ENCODE data around the gene MTA3. TPM values are rescaled to one million over a fixed set of nuclear protein-coding genes. Genes with fewer than 3 reads are reported as not detected.

MTA3 gene
- polyA plus RNA-seq, 3 donors, result 2.0 to 4.5 (median 2.2) TPM

DNA sequence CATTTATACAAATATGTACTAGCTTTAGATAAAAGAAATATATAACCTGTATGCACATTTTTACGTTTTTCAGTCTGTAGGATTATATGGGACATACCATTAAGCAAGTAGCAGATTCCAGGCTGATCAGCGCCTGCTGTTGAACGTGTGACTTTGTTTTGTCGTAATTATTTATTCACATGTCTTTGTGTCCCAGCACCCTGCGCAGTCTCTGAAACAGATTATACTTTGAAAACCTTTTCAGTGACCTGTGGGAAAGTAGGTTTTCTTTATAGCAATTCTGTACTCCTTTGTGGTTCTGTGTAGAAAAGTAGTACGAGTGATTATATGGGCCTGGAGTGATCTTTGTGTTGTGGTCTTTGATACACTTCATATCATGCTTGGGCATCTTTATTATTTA is 68.5 kb downstream of the MTA3 start:
- no peaks in the 10 kb centered on the region for H3K27me3 Mint-ChIP-seq (ENCODE audit: low read depth in 3 of 3)

DNA sequence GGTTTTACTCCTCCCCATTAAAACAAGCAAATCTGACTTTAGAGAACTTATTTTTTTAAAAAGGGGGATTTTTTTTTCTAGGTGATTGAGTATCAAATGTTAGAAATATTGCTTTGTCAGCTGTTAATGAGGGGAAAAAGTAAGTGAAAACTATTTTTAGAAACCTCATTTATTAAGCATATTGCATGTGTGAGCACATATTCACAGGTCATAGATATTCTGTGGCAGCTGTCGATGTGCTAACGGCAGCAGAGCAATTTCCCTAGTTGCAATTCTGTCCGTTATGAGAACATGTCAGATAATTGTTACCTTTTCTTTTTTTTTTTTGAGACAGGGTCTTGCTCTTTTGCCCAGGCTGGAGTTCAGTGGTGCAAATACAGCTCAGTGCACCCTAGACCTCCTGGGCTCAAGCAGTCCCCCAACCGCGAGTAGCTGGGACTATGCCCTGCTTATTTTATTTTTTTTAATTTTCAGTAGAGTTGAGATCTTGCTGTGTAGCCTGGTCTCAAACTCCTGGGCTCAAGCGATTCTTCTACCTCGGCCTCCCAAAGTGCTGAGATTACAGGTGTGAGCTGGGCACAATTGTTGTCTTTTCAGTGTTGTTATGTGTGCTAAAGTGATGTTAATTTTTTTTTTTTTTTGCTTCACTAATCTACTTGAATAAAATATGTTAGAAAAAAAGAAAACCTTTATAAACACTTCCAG is 69.8 kb downstream of the MTA3 start:
- Histone ChIP-seq H4K20me1 (ENCODE audit: insufficient read depth, low read length) (no peaks in the 10 kb centered on the region), H3K36me3 (replicated peaks in 1 of 2; ENCODE audit: control insufficient read depth in 1 of 2, insufficient read depth in 2 of 2, low read length in 2 of 2) (no peaks in the 10 kb centered on the region), H3K9ac (ENCODE audit: insufficient read depth, low read length, poor library complexity, severe bottlenecking) (no peak overlapping the region), H3K9me3 (replicated peaks in 1 of 2; ENCODE audit: control insufficient read depth in 1 of 2, insufficient read depth in 1 of 2, low read length in 2 of 2) (peaks cover 0 to 9% of the 10 kb centered on the region in 2 donors), H3K4me1 (ENCODE audit: control insufficient read depth in 1 of 2, insufficient read depth in 2 of 2, low read length in 2 of 2) (no peaks in the 10 kb centered on the region), H3K4me3 (replicated peaks in 1 of 3; ENCODE audit: low read depth in 2 of 3, low read length in 3 of 3) (no peak overlapping the region), H3K27ac (ENCODE audit: low read depth in 1 of 2, low read length in 2 of 2) (no peak overlapping the region), H3K27me3 (ENCODE audit: control insufficient read depth in 2 of 2, insufficient read depth in 2 of 2, low read length in 2 of 2) (no peaks in the 10 kb centered on the region), H3K4me2 (replicated peaks; ENCODE audit: extremely low read depth, low read length, poor library complexity, severe bottlenecking) (no peak overlapping the region), H3K79me2 (ENCODE audit: insufficient read depth, low read length) (no peaks in the 10 kb centered on the region), H2AFZ (ENCODE audit: insufficient read depth, low read depth, low read length, poor library complexity, severe bottlenecking) (no peak overlapping the region)
- peaks cover 0 to 12% (median 4%) of the 10 kb centered on the region in 7 donors for H3K9me3 Mint-ChIP-seq
- H3K4me3 Mint-ChIP-seq, result no peak overlapping the region
- H3K27ac Mint-ChIP-seq, result no peak overlapping the region
- H3K36me3 Mint-ChIP-seq, result peaks cover 0 to 3% of the 10 kb centered on the region in 2 donors
- H3K27me3 Mint-ChIP-seq (ENCODE audit: low read depth in 3 of 3), result peaks cover 0 to 2% (median 0%) of the 10 kb centered on the region in 3 donors
- no peak for DNase-seq
- H3K4me1 Mint-ChIP-seq, result peaks cover 5% of the 10 kb centered on the region
- intact Hi-C loops (cut with micrococcal nuclease), result no loop called here
- WGBS (ENCODE audit: insufficient coverage), result 93% methylated on average over 3 of the region's 7 CpGs
- TF ChIP-seq, protein P1, sequence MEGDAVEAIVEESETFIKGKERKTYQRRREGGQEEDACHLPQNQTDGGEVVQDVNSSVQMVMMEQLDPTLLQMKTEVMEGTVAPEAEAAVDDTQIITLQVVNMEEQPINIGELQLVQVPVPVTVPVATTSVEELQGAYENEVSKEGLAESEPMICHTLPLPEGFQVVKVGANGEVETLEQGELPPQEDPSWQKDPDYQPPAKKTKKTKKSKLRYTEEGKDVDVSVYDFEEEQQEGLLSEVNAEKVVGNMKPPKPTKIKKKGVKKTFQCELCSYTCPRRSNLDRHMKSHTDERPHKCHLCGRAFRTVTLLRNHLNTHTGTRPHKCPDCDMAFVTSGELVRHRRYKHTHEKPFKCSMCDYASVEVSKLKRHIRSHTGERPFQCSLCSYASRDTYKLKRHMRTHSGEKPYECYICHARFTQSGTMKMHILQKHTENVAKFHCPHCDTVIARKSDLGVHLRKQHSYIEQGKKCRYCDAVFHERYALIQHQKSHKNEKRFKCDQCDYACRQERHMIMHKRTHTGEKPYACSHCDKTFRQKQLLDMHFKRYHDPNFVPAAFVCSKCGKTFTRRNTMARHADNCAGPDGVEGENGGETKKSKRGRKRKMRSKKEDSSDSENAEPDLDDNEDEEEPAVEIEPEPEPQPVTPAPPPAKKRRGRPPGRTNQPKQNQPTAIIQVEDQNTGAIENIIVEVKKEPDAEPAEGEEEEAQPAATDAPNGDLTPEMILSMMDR (IDR thresholded peaks at IDR 0.05), result no peak

More for the DNA sequence above, 68.5 kb downstream of the MTA3 start:
- Histone ChIP-seq H3K9me3 (replicated peaks in 1 of 2; ENCODE audit: control insufficient read depth in 1 of 2, insufficient read depth in 1 of 2, low read length in 2 of 2) (peaks cover 0 to 14% of the 10 kb centered on the region in 2 donors), H3K27ac (ENCODE audit: low read depth in 1 of 2, low read length in 2 of 2) (no peak overlapping the region), H3K4me3 (replicated peaks in 1 of 3; ENCODE audit: low read depth in 2 of 3, low read length in 3 of 3) (no peak overlapping the region), H3K36me3 (replicated peaks in 1 of 2; ENCODE audit: control insufficient read depth in 1 of 2, insufficient read depth in 2 of 2, low read length in 2 of 2) (no peaks in the 10 kb centered on the region), H2AFZ (ENCODE audit: insufficient read depth, low read depth, low read length, poor library complexity, severe bottlenecking) (no peak overlapping the region), H3K79me2 (ENCODE audit: insufficient read depth, low read length) (no peaks in the 10 kb centered on the region), H3K4me2 (replicated peaks; ENCODE audit: extremely low read depth, low read length, poor library complexity, severe bottlenecking) (no peak overlapping the region), H3K9ac (ENCODE audit: insufficient read depth, low read length, poor library complexity, severe bottlenecking) (no peak overlapping the region), H3K27me3 (ENCODE audit: control insufficient read depth in 2 of 2, insufficient read depth in 2 of 2, low read length in 2 of 2) (no peaks in the 10 kb centered on the region), H4K20me1 (ENCODE audit: insufficient read depth, low read length) (no peaks in the 10 kb centered on the region), H3K4me1 (ENCODE audit: control insufficient read depth in 1 of 2, insufficient read depth in 2 of 2, low read length in 2 of 2) (no peaks in the 10 kb centered on the region)
- Mint-ChIP-seq H3K36me3 (peaks cover 0 to 2% of the 10 kb centered on the region in 2 donors), H3K4me3 (no peak overlapping the region), H3K9me3 (peaks cover 0 to 16% (median 6%) of the 10 kb centered on the region in 7 donors), H3K4me1 (peaks cover 5% of the 10 kb centered on the region), H3K27ac (no peak overlapping the region)
- TF ChIP-seq, protein P1 (IDR thresholded peaks at IDR 0.05), result no peak
- 100% methylated on average over 1 of the region's 6 CpGs for WGBS (ENCODE audit: insufficient coverage)
- intact Hi-C loops (cut with micrococcal nuclease), result no loop called here
- no peak for DNase-seq
